ENCODE measurements around the gene CFLAR. TPM values are rescaled to one million over a fixed set of nuclear protein-coding genes. Genes with fewer than 3 reads are reported as not detected.

The CFLAR gene
- total and polyA plus RNA-seq, 2 of the 13 experiments (the other 11 are each of a cell fraction or from before 2014, with no cell fraction given) = 43.8 to 92.1 TPM

GRCh38 chr2:201116115-201116958 lies at the start of gene CFLAR (continued):
- peak; percentile 83 for TF ChIP-seq ZIK1 (CRISPR knock-in tag; IDR thresholded peaks at IDR 0.05; ENCODE audit: borderline replicate concordance, low read depth)
- TF ChIP-seq PAX8 (CRISPR knock-in tag; IDR thresholded peaks at IDR 0.05; ENCODE audit: borderline replicate concordance) = no peak; the same call in 1 of the 2 replicates
- TF ChIP-seq RBFOX2 (IDR thresholded peaks at IDR 0.05; ENCODE audit: low read depth, low read length) = peak; percentile 100
- TF ChIP-seq KLF12 (CRISPR knock-in tag; IDR thresholded peaks at IDR 0.05; ENCODE audit: borderline replicate concordance) = 0 out of 2 replicates have a peak, but pooled peaks have one; percentile 76
- TF ChIP-seq ZMYM3 (CRISPR knock-in tag; IDR thresholded peaks at IDR 0.05) = 0 out of 2 replicates have a peak, but pooled peaks have one; percentile 8
- peak; percentile 64 for TF ChIP-seq GABPA (IDR thresholded peaks at IDR 0.05; ENCODE audit: low read depth, low read length)
- peak; percentile 88 for TF ChIP-seq GABPA (CRISPR knock-in tag; IDR thresholded peaks at IDR 0.05; ENCODE audit: low read depth)
- no peak for TF ChIP-seq ZFP36 (IDR thresholded peaks at IDR 0.05; ENCODE audit: borderline replicate concordance, low read depth, low read length, partially characterized antibody)
- no peak for TF ChIP-seq NFE2 (CRISPR knock-in tag; IDR thresholded peaks at IDR 0.05)
- peak; percentile 88 for TF ChIP-seq ZNF503 (CRISPR knock-in tag; IDR thresholded peaks at IDR 0.05)
- TF ChIP-seq AFF4 (CRISPR knock-in tag; IDR thresholded peaks at IDR 0.05) = no peak; the same call in 1 of the 2 replicates
- TF ChIP-seq ZNF761 (CRISPR knock-in tag; conservative IDR thresholded peaks at IDR 0.05) = peak; percentile 73; the same call in 1 of the 2 replicates
- no peak for TF ChIP-seq SRF (IDR thresholded peaks at IDR 0.05; ENCODE audit: low read depth, low read length)
- TF ChIP-seq U2AF2 (IDR thresholded peaks at IDR 0.05; ENCODE audit: low read depth, low read length) = no peak; the same call in 1 of the 2 replicates
- peak; percentile 86; the same call in 1 of the 2 replicates for TF ChIP-seq ZNF253 (CRISPR knock-in tag; IDR thresholded peaks at IDR 0.05; ENCODE audit: borderline replicate concordance)
- TF ChIP-seq TEF (CRISPR knock-in tag; IDR thresholded peaks at IDR 0.05) = peak; percentile 48; the same call in 1 of the 2 replicates
- TF ChIP-seq RFXANK (CRISPR knock-in tag; IDR thresholded peaks at IDR 0.05) = no peak
- no peak for TF ChIP-seq NFYB (CRISPR knock-in tag; IDR thresholded peaks at IDR 0.05)
- TF ChIP-seq ETV6 (CRISPR knock-in tag; conservative IDR thresholded peaks at IDR 0.05) = peak; percentile 54; the same call in 1 of the 2 replicates
- no peak for TF ChIP-seq RAD51 (IDR thresholded peaks at IDR 0.05; ENCODE audit: borderline replicate concordance)
- no peak for TF ChIP-seq NPAS2 (CRISPR knock-in tag; IDR thresholded peaks at IDR 0.05; ENCODE audit: borderline replicate concordance)
- TF ChIP-seq FOXJ3 (CRISPR knock-in tag; IDR thresholded peaks at IDR 0.05; ENCODE audit: borderline replicate concordance) = no peak
- TF ChIP-seq GATAD1 (CRISPR knock-in tag; IDR thresholded peaks at IDR 0.05) = peak; percentile 8
- peak; percentile 59 for TF ChIP-seq RBM22 (optimal IDR thresholded peaks at IDR 0.05; ENCODE audit: low read length)
- TF ChIP-seq GTF2F1 (IDR thresholded peaks at IDR 0.05; ENCODE audit: low read length) = no peak; the same call in 1 of the 2 replicates
